B cell (primary cell): ENCODE measurements around the gene HS3ST6.

ENCODE experiments used
- CTCF ChIP-seq: fragments of 200-600 bp; IDR thresholded peaks from one replicate; pipeline ENCODE4 v1.8.0; 2022; ENCODE audit warnings: antibody characterized with exemption, mild to moderate bottlenecking
- EZH2 ChIP-seq: IDR thresholded peaks from 2 replicates; pipeline ENCODE4 v1.6.1; 2012; ENCODE audit warnings: borderline replicate concordance, low read depth, mild to moderate bottlenecking, moderate library complexity, low read length; ENCODE audit not compliant: insufficient read depth, poor library complexity, severe bottlenecking

GRCh38 chr16:1861730-1862129 lies 56.5 kb downstream of the HS3ST6 start:
- no peak for TF ChIP-seq CTCF
- no peak for TF ChIP-seq EZH2
